GM10266 (cell line): ENCODE results near the gene PHF5A.

ENCODE experiments used
- DNase-seq: peaks from one replicate; pipeline ENCODE4 v3.0.0; 2012; ENCODE audit errors: extremely low spot score
- CTCF ChIP-seq: IDR thresholded peaks from 2 replicates; pipeline ENCODE4 v1.5.1; 2012; ENCODE audit warnings: mild to moderate bottlenecking, low read depth; ENCODE audit not compliant: control insufficient read depth, insufficient read depth; ENCODE audit errors: missing control alignments

PHF5A gene

DNA sequence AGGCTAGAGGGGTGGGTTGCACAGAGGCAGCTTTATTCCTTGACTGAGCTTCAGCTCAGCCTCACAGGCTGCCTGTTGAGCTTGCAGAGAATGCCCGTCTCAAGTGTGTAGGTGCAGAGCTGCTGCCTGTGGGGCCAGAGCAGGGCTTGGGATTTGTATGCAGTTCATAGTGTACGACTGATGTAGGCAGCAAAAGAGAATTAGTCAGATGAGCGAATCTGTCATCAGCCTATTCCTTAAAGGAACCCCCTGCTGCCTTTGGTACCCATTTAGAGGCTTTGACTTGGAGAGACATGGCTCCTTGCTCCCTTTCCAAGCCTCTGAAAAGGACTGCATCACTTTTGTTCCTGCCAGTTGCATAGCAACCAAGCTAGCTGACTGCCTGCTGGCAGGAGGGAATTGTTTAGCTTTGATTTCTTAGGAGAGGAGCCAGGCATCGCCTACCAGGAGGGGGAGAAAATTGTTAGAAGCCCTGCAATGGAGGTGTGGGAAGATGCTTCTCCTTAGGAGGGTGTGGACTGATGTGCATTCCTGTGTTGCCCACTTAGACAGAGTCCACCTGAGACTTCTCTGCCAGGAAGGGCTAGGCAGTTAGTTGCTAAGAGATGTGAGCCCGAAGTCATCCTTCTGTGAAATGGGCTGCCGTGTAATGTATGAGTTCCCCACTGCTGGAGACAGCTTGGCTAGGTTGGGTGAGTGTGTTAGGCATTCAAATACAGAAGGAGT is 11.3 kb upstream of the PHF5A start:
- DNase-seq: no peak
- TF ChIP-seq CTCF: no peak

DNA sequence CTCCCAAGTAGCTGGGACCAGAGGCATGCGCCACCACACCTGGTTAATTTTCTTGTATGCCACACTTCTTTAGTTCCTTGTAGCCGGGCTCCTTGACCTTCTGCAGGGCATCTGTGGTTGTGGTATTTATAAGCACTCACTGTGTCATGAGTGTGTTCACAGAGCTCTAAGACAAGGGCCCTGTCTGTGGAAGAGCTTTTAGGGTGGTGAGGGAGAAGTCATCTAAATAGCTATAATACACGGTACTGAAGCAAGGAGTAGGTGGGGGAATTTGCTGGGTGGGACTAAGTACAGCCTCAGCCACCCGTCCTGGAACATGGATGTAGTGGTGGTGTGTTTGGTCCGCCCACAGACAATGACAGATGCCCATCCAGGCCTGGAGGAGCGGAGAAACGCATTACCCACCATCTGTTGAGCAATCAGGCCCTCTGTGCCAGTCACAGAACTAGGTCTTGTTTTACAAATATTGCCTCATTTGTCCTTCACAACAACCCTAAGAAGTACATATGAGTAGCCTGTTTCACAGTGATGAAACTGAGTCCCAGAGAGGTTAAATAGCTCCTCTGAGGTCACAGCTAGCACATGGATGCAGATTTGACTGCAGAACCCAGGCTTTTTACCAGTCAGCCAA is 10.5 kb upstream of the PHF5A start:
- DNase-seq: peak; percentile 47

GRCh38 chr22:41478473-41478872 is 10.0 kb upstream of the PHF5A start:
- no peak for DNase-seq
- no peak for TF ChIP-seq CTCF

More for the DNA sequence above, 10.5 kb upstream of the PHF5A start:
- no peak for TF ChIP-seq CTCF

DNA sequence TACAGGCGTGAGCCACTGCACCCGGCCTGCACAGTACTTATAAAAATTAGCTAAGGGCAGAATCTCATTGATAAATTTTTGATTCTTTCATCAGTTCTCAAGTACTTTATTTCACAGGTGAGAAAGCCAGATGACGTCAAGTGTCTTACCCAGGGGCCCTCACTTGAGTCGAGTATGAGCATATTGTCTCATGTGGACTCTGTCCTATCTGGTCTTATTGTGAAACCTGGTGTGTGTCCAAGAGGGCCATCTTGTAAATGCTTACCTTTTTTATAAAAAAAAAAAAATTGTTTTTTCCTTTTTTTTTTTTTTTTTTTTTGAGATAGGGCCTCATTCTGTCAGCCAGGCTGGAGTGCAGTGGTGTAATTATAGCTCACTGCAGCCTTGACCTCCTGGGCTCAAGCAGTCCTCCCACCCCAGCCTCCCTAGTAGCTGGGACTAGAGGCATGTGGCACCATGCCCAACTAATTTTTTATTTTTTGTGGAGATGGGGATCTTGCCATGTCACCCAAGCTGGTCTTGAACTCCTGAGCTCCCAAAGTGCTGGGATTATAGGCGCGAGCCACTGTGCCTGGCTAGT is 6.5 kb upstream of the PHF5A start:
- no peak for TF ChIP-seq CTCF
- DNase-seq: no peak

- no peak for DNase-seq
- no peak for TF ChIP-seq CTCF
Measured at GRCh38 chr22:41471568-41471967, 3.1 kb upstream of the PHF5A start.

- no peak for TF ChIP-seq CTCF
- no peak for DNase-seq
Measured at GRCh38 chr22:41470886-41471285, 2.4 kb upstream of the PHF5A start.

DNA sequence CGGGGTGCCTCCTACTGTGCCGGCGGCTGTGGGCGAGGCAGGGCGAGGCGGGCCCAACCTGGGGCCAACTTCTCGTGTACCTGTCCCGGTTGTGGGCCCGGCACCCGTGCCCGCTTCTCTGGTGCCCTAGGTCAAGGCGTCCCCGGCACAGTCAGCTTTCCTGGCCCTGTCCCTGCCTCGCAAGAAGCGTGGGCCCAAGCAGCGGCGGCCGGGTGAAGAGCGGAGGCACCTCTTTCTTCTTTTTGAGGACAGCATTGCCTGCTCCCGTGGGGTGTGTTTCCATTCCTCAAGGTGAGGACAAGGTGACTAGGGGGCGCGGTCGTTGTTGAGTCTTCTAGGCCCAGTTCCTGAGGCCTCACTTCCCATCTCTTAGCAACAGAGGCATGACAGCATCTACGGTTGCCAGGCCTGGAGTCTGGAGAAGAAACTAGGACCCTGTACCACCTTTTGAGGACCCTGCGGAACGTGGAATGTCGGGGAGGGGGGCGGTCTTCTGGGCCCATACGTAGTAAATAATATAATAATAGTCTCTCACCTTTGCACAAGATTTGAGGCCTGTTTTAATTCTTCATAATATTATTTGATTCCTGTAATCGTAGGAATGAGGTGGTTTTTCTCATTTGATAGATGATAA is 843 bp upstream of the PHF5A start:
- TF ChIP-seq CTCF: no peak
- DNase-seq: peak; percentile 19
